Stimulated activated CD4-positive, alpha-beta T cell treated with anti-CD3 and anti-CD28 coated beads, Interleukin-1b, Interleukin-23, amount 100 ng/mL, for 1 hour (primary cell): ENCODE data around the gene PDXDC1.
"Not testable (repeated sequence)": the region's sequence is repeated elsewhere in the genome, so short reads cannot be mapped to it uniquely, and the experiment has no call there.

Experiments used
- DNase-seq, 2 donors: peaks; one replicate each; pipeline ENCODE4 v3.0.0-alpha.2; 2020; ENCODE audit warnings: low read depth in 2 of 2

PDXDC1 gene, protein sequence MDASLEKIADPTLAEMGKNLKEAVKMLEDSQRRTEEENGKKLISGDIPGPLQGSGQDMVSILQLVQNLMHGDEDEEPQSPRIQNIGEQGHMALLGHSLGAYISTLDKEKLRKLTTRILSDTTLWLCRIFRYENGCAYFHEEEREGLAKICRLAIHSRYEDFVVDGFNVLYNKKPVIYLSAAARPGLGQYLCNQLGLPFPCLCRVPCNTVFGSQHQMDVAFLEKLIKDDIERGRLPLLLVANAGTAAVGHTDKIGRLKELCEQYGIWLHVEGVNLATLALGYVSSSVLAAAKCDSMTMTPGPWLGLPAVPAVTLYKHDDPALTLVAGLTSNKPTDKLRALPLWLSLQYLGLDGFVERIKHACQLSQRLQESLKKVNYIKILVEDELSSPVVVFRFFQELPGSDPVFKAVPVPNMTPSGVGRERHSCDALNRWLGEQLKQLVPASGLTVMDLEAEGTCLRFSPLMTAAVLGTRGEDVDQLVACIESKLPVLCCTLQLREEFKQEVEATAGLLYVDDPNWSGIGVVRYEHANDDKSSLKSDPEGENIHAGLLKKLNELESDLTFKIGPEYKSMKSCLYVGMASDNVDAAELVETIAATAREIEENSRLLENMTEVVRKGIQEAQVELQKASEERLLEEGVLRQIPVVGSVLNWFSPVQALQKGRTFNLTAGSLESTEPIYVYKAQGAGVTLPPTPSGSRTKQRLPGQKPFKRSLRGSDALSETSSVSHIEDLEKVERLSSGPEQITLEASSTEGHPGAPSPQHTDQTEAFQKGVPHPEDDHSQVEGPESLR

DNA sequence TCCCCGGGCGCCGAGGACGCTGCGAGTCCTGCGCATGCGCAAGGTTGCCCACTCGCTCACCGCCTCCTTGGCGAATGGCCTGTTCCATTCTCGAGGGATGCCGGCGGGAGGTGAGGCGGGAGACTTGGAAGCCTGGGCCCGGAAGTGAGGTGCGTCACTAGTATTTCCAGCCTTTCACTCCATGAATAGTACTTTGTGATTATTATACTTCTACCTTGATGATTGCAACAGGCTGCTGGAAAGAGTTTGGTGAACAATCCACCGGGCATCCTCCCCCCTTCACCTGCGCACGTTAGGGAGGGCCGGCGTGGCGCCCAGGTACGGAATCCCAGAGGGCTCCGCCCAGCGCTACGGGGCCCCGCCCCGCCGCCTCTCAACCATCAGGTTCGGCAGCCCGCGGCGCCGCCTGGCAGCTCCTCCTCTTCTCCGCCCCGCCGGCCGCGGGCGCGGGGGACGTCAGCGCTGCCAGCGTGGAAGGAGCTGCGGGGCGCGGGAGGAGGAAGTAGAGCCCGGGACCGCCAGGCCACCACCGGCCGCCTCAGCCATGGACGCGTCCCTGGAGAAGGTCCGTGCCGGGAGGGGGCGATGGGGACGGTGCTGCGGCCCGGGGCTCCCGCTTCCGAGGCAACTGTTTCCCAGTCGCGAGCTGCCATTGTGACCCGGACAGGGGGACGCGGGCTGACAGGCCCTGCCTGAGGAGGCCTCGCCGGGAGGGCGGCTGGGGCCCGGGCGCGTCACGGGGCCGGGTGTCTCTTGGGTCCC, at the start of gene PDXDC1:
Gene PDXDC1, plus strand, starts transcription at position 371 of the 762 bp plus-strand sequence. Its CDS starts 174 bp downstream, at position 545.
- DNase-seq: peak; percentile 96 to 97

DNA sequence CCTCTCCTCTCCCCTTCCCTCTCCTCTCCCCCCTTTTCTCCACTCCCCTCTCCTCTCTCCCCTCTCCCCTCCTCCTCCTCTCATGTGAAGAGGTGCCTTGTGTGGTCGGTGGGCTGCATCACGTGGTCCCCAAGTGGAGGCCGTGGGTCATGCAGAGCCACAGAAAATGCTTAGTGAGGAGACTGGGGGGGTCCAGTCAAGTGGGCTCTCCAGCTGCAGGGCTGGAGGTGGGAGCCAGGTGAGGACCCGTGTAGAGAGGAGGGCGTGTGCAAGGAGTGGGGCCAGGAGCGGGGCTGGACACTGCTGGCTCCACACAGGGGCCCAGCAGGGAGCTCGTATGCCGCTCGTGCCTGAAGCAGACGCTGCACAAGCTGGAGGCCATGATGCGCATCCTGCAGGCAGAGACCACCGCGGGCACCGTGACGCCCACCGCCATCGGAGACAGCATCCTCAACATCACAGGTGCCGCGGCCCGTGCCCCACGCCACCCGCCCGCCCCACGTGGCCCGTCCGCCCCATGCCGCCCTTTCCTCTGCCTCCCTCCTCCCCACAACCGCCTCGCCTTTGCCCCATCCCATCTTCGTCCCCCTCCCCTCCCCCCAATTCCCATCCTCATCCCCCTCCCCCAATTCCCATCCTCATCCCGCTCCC, 46.6 kb upstream of the PDXDC1 start:
- DNase-seq: not testable (repeated sequence)

DNA sequence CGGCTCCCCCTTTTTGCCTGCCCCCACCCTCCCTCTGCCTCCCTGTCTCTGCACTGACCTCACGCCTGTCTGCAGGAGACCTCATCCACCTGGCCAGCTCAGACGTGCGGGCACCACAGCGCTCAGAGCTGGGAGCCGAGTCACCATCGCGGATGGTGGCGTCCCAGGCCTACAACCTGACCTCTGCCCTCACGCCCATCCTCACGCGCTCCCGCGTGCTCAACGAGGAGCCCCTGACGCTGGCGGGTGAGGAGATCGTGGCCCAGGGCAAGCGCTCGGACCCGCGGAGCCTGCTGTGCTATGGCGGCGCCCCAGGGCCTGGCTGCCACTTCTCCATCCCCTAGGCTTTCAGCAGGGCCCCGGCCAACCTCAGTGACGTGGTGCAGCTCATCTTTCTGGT, 45.6 kb upstream of the PDXDC1 start:
- not testable (repeated sequence) for DNase-seq

DNA sequence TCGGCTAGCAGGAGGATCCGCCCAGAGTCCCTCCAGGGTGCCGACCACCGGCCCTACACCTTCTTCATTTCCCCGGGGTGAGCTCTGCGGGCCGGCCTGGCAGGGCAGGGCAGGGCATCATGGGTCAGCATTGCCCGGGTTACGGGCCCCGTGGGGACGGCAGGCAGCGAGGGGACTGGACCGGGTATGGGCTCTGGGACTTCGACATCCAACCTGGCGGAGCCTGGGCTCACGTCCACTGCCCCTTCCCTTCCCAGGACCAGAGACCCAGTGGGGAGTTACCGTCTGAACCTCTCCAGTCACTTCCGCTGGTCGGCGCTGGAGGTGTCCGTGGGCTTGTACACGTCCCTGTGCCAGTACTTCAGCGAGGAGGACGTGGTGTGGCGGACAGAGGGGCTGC, 44.6 kb upstream of the PDXDC1 start:
- DNase-seq: not testable (repeated sequence)

DNA sequence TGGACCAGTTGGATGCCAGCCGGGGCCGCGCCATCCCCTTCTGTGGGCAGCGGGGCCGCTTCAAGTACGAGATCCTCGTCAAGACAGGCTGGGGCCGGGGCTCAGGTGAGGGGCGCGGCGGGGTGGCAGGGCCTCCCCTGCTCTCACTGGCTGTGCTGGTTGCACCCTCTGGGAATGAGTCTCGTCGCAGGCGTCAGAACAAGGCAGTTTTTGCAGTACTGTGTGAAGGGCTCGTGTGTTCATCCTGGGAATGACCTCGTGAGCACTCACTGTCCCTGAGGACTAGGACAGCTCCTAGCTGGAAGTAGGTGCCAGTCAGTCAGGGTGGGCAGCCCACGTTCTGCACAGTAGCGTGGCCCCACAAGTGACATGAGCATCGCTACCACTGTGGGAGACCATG, 43.9 kb upstream of the PDXDC1 start:
- DNase-seq: not testable (repeated sequence)

DNA sequence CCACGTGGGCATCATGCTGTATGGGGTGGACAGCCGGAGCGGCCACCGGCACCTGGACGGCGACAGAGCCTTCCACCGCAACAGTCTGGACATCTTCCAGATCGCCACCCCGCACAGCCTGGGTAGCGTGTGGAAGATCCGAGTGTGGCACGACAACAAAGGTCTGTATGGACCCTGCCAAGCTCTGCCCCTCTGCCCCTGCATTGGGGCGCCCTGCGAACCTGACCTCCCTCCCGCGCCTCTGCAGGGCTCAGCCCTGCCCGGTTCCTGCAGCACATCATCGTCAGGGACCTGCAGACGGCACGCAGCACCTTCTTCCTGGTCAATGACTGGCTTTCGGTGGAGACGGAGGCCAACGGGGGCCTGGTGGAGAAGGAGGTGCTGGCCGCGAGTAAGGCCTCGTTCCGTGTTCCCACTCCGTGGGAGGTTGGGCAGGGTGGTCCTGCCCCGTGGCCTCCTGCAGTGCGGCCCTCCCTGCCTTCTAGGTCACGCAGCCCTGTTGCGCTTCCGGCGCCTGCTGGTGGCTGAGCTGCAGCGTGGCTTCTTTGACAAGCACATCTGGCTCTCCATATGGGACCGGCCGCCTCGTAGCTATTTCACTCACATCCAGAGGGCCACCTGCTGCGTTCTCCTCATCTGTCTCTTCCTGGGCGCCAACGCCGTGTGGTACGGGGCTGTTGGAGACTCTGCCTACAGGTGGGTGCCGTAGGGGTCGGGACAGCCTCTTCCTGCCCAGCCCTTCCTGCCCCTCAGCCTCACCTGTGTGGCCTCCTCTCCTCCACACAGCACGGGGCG, 42.0 kb upstream of the PDXDC1 start:
- not testable (repeated sequence) for DNase-seq

DNA sequence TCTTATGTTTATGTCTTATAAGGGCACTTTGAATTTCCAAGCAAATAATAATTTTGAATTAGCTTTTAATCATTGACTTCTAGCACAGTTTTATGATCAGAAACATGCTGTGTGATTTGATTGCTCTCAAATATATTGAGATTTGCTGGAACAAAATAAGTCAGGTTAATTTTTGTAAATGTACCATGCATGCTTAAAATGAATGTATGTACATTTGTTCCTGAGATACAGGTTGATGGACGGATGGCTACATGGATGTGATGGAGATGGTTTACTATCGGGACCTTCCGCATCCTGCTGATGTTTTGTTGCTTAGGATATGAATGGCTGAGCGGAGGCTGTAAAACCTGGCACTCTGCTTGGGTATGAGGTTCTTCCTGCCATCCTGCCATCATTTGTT, 37.7 kb upstream of the PDXDC1 start, which contains the start of gene NPIPA1:
Gene NPIPA1, plus strand, starts transcription at position 301 of the 400 bp plus-strand sequence. Its CDS starts 0 bp downstream, at position 301.
- DNase-seq: not testable (repeated sequence)

DNA sequence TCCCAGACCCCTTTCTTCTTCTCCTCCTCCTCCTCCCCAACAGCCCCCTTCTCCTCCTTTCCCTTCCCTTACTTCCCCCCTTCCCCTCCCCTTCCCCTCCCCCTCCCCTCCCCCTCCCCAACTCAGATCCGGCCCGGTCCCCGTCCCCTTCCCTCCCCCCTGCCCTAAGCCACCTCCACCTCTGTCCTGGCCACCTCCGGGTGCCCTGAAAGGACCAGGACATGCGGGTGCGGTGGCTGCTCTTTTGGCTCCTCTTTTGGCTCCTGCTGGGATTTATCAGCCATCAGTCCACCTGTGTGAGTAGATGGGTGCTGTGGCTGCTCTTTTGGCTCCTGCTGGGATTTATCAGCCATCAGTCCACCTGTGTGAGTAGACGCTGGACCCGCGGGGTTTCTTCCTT, 36.8 kb upstream of the PDXDC1 start:
- not testable (repeated sequence) for DNase-seq

DNA sequence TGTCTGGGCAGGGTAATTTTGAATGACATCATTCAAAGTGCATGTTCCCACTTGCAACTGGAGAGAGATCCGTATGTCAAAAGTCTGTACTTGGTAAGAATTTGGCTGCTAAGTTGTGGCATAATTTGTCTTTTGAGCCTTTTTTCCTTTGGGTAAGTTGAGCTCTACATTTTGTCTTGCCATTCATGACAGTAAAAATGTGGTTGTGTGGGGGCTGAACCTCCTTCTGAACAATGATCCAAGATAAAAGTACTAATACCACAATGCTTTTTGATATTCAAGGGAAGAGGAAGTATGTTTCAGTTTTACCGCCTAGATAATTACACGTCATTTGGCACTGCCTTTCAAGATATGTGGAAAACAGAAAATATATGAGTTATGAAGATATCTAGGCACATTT, 32.1 kb upstream of the PDXDC1 start:
- DNase-seq: not testable (repeated sequence)

DNA sequence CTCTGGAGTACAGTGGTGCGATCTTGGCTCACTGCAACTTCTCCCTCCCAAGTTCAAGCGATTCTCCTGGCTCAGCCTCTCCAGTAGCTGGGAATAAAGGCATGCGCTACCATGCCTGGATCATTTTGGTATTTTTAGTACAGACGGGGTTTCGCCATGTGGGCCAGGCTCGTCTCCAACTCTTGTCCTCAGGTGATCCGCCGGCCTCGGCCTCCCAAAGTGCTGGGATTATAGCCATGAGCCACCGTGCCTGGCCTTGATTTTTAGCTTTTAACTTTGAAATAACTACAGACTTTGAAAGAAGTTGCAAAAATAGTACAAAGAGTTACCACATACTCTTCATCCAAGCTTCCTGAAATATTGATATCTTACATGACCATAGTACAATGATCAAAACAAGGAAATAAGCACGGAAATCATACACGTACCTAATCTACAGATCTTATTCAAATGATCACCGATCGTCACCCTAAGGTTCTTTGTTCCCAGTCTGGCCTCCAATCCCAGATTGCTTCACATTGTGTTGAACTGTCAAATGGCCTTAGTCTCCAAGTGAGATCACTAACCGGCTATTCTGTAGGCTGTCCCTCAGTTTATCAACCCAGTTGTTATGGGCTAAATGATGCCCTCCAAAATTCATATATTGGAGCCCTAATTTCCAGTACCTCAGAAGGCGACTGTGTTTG, 19.1 kb upstream of the PDXDC1 start:
- no peak for DNase-seq

DNA sequence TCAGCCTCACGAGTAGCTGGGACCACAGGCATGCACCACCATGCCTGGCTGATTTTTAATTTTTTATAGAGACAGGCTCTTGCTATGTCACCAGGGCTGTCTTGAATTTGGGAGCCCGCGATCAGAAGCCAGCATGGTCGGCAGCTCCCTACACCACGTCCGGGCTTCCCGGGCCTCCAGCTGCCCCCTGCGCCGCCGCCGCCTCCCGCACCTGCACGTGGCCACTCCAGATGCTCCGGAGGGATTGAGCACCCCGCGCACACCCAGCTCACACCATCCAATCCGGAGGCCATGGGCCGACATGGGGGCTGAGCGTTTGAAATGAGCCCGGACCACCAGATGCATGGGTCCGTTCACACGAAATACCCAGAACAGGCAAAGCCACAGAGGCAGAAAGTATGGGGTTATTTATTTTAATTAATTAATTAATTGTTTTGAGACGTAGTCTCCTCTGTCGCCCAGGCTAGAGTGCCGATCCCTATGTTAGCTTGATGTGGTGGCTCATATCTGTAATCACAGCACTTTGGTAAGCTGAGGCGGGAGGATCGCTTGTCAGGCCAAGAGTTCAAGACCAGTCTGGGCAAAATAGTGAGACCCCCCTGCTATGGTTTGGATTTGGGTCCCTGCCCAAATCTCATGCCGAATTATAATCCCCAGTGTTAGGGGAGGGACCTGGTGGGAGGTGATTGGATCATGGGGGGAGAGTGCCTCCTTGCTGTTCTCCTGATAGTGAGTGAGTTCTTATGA, 17.1 kb upstream of the PDXDC1 start:
- DNase-seq: no peak

DNA sequence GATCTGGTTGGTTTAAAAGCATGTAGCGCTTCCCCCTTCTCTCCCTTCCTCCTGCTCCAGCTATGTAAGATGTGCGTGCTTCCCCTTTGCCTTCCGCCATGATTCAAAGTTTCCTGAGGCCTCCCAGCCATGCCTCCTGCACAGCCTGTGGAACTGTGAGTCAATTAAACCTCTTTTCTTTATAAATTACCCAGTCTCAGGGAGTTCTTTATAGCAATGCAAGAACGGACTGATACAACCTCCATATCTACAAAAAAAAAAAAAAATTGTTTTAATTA, 16.6 kb upstream of the PDXDC1 start:
- no peak for DNase-seq

DNA sequence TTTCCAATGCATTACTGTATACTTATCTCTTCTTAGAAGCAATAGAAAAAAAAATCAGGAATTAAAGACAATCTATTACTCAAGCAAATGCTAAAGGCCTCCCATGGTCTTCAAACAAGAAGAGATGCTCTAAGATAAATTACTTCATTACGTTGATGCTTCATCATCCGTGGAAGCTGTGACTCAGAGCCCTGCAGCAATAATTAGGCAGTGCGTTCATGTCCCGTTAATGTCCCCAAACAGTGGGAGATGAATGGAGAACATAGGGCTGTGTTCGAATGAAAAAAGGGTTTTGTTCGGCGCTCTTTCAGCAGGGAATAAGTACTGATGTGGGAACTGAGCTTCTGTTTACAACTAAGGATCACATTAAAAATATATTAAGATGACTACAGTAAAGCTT, 15.9 kb upstream of the PDXDC1 start:
- DNase-seq: no peak

DNA sequence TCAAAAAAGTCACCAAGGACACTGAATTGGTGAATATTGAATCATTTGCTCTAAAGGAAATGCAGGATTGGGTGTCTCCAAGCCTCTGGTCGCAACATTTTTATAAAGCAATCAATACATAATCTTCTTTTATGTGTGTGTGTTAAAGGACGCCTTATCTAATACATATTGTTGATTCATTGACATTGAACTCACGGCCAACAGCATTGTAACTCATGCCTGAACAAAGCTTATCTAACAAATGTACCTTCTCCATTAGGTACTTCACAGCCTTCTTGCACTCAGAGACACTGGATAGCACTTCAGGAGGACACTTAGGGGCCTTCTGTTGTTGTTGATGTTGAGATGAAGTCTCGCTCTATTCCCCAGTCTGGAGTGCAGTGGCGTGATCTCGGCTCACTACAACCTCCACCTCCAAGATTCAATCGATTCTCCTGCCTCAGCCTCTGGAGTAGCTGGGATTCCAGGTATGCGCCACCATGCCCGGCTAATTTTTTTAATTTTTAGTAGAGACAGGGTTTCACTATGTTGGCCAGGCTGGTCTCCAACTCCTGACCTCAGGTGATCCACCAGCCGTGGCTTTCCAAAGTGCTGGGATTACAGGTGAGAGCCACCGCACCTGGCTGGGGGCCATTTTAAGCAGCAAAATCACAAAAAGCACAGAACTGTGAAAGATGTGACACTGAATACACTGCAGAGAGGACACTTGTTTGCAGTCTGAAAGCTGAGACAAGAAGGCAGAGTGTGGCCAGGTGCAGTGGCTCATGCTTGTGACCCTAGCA, 13.2 kb upstream of the PDXDC1 start:
- no peak for DNase-seq

DNA sequence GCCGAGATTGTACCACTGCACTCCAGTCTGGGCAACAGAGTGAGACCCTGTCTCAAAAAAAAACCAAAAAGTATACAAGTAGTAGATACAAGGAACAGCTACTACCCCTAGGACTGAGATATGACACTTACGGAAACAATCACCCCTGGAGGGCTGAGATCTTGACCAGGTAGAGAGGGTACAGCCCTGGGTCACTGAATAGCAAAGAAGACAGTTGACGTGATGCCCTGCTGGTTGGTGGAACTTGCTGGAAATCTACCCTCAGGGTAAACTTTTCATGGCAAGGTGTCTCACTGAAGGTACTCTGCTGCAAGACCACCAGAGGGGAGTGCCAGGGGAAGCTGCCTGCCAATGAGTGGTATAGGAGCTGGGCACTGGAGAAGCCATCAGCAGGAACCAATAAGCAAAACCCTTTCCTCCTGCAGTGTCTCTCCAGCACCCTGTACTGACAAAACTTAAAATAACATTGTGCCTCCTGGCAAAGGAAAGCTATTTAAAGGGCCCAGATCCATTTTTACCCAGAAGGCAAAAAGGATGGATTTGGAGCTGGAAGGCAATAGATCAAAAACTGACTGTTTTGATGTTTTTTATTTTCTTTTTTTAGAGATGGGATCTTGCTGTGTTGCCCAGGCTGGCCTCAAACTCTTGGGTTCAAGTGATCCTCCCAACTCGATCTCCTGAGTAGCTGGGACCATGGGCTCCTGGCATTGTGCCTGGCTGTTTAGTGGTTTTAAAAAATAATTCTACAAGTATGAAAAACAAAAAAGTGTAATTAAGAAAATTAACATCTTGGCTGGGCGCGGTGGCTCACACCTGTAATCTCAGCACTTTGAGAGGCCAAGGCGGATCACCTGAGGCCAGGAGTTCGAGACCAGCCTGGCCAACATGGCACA, 11.3 kb upstream of the PDXDC1 start:
- no peak for DNase-seq

DNA sequence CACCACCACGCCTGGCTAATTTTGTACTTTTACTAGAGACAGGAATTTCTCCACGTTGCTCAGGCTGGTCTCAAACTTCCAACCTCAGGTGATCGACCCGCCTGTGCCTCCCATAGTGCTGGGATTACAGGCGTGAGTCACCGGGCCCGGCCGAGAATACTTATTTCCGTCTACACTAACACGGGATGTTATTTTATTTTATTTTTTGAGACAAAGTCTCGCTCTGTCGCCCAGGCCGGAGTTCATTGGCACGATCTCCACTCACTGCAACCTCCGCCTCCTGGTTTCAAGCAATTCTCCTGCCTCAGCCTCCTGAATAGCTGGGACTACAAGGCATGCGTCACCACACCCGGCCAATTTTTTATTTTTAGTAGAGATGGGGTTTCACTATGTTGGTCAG, 9.5 kb upstream of the PDXDC1 start:
- no peak for DNase-seq

DNA sequence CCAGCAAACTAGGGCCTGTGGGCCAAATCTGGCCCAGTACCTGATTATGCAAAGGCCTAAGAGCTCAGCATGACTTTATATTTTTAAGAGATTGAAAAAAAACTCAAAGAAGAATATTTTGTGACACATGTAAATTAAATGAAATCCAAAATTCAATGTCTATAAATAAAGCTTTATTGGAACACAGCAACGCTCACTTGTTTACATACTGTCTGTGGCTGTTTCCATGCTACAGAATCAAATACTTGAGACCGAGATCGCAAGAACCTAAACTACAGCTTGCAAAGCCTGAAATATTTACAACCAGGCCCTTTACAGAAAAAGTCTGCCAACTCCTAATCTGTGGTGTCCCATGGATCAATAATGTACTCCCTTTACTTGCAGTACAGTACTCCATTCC, 5.0 kb upstream of the PDXDC1 start:
- not testable (repeated sequence) for DNase-seq
